Activated CD8-positive, alpha-beta memory T cell treated with anti-CD3 and anti-CD28 coated beads, Interleukin-2, amount 10 ng/mL, durations not matched to agents 7 days and 5 days (primary cell): ENCODE measurements around the gene FCGBP. TPM values are rescaled to one million over a fixed set of nuclear protein-coding genes. Genes with fewer than 3 reads are reported as not detected.
"Not testable (repeated sequence)": the region's sequence is repeated elsewhere in the genome, so short reads cannot be mapped to it uniquely, and the experiment has no call there.

ENCODE experiments used
- ATAC-seq: fragments of 150-1000 bp; cut with Tn5 transposase; one replicate; pipeline ENCODE4 v1.10.0; 2021; ENCODE audit warnings: moderate library complexity
- CTCF ChIA-PET: fragments of 350-600 bp; sonication (Branson Sonifier 250); formaldehyde crosslinking; loops from one replicate; lab custom pipeline; 2021; ENCODE audit warnings: antibody characterized with exemption; lab: Charles Lee
- DNase-seq: peaks from one replicate; pipeline ENCODE4 v3.0.0-alpha.2; 2020
- H3K27ac Mint-ChIP-seq: one replicate; pipeline ENCODE4 v1.8.0; 2021; ENCODE audit warnings: mild to moderate bottlenecking, mixed read lengths
- H3K27me3 Mint-ChIP-seq: one replicate; pipeline ENCODE4 v1.8.0; 2021; ENCODE audit warnings: mixed read lengths
- H3K36me3 Mint-ChIP-seq: one replicate; pipeline ENCODE4 v1.8.0; 2021; ENCODE audit warnings: mild to moderate bottlenecking, mixed read lengths
- H3K4me1 Mint-ChIP-seq: one replicate; pipeline ENCODE4 v1.8.0; 2021; ENCODE audit warnings: mixed read lengths
- H3K4me3 Mint-ChIP-seq: one replicate; pipeline ENCODE4 v1.8.0; 2021; ENCODE audit warnings: mild to moderate bottlenecking, moderate library complexity, mixed read lengths
- H3K9me3 Mint-ChIP-seq: one replicate; pipeline ENCODE4 v1.8.0; 2022; ENCODE audit warnings: low read depth, mixed read lengths
- total RNA-seq, 2 experiments: library from RNA; stranded (reverse); gene quantifications; one replicate each; pipeline ENCODE4 v1.2.3, GENCODE V29; 2021

Gene FCGBP
- total RNA-seq, 2 experiments from 2014 or later, result 0.93 to 3.2 TPM

DNA sequence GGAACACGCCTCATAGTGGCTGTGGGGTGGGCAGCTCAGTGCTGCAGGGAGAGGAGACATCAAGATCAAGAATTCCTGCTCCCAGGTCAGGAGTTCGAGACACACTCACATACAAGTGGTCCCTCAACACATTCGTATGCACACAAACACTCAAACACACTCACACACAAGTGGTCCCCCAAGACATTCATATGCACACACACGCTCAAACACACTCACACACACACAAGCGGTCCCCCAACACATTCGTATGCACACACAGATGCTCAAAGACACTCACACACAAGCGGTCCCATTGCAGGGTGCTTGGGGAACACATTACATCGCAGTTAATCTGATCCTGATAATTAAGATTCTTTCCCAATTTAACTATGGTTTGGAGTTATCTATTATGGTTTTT lies 28.2 kb downstream of the FCGBP start:
- ATAC-seq, result no peak
- Mint-ChIP-seq H3K27me3 (no peaks in the 10 kb centered on the region), H3K27ac (no peak overlapping the region), H3K36me3 (no peaks in the 10 kb centered on the region), H3K4me3 (no peak overlapping the region), H3K4me1 (peaks cover 2% of the 10 kb centered on the region), H3K9me3 (no peaks in the 10 kb centered on the region)
- DNase-seq, result no peak
- CTCF ChIA-PET, result no interaction called here

DNA sequence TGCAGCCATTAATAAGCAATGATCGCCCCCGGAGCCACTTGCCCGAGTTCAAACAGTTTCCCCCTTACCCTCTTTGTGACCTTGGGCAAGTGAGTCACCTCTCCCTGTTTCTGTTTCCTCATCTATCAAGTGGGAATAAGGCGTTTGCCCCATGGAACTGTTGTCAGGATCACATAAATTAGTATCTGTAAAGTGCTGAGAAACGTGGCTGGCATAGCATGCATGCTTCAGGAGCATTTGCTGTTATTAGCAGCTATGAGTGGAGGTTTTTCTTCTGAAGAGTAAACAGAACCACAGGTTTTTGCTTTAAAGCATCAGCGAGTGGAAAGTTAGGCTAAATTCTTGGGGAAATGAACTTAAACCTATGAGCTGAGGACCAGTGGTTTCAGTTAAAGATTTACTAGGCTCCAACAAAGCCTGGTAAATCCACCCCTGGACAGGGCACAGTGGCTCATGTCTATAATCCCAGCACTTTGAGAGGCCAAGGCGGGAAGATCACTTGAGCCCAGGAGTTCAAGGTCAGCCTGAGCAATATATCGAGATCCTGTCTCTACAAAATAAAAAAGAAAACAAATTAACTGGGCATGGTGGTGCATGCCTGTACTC lies 30.8 kb downstream of the FCGBP start:
- H3K27me3 Mint-ChIP-seq, H3K27ac Mint-ChIP-seq, H3K4me1 Mint-ChIP-seq, CTCF ChIA-PET, DNase-seq, H3K9me3 Mint-ChIP-seq, ATAC-seq, H3K4me3 Mint-ChIP-seq, H3K36me3 Mint-ChIP-seq: not testable (repeated sequence)

DNA sequence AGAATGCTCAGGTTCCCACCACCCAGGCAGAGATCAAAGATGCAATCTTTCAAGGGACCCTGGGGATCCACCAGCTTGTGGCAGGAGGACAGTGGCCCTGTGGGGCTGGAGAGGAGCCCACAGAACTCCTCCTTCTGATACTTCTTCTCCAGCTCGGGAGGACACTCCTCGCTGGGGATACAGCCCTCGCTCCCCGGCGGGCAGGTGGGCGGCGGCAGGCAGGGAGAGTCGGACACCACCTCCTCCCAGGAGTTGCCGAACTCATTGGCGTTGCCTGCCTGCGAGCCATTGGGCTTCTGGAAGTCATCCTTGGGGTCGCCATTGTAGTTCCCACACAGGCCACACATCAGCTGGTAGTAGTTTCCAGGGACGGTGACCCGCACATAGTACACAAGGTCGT lies 32.1 kb downstream of the FCGBP start:
- H3K27ac Mint-ChIP-seq, H3K9me3 Mint-ChIP-seq, ATAC-seq, H3K4me3 Mint-ChIP-seq, H3K36me3 Mint-ChIP-seq, DNase-seq, H3K4me1 Mint-ChIP-seq, H3K27me3 Mint-ChIP-seq, CTCF ChIA-PET: not testable (repeated sequence)

DNA sequence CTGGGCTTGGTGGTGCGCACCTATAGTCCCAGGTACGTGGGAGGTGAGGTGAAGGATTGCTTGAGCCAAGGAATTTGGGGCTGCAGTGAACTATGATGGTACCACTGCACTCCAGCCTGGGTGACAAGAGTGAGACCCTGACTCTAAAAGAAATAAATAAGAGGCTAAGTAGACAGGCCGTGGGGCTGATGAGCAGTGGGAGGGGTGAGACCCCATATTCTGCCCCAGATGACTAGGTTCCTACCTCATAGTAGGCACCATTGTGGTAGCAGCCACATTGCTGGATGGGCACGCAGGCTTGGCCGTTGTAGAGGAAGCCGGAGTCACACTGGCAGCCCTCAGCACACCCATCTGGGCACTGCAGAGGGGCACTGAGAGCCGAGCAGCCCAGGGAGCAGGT lies 32.8 kb downstream of the FCGBP start:
- DNase-seq, ATAC-seq, H3K27me3 Mint-ChIP-seq, H3K9me3 Mint-ChIP-seq, H3K27ac Mint-ChIP-seq, H3K4me3 Mint-ChIP-seq, H3K4me1 Mint-ChIP-seq, CTCF ChIA-PET, H3K36me3 Mint-ChIP-seq: not testable (repeated sequence)

DNA sequence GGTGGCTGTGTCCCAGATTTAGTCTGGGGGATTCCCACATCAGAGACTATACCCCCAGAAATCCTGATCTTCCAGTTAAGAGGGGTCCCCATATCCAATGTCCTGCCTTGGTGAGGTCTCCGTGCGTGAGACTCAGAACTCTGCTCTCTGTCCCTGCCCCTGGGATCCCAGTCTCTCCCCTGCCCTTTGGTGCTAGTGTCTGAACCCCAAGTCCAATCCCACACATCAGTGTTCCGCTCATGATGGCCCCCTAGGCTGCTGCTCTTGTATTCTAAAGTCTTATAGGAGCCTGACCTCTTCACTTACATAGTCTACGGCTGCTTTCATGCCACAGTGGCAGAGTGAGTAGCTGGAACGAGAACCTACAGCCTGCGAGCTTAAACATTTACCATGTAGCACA lies 35.6 kb downstream of the FCGBP start:
- CTCF ChIA-PET, result not testable (repeated sequence)

DNA sequence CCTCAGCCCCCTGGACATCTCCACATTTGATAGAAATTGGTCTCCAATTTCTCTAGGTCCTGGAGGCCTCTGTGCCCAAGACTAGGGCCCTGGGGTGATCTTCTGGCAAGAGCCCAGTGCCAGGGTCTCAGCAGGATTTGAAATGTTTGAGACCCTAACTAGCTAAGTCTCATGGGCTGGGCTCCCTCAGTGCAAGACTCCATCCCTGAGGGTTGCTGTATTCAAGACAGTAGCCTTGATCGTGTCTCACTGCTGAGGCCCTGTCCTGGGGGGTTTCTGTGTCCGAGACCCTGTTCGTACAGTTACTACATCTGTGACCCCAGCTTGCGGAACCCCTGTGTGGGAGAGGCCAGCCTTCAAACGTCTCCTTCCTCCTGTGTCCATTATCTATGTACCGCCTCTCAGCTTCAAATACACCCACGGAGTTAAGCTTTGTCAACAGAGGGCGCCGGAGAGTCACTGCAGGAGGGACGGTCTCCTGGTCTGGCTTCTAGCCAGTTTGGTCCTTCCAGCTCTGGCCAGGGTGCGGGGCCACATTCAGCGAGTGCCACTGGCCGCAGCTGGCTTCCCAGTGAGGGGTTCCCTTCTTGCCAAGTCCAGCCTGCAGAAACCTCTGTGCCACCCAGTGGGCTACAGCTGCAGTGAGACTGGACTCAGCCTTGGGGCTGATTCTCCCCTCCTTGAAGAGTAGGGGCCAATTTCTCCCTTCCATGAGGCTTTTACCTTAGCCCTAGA lies 36.8 kb downstream of the FCGBP start:
- ATAC-seq (peak; percentile 92), DNase-seq (peak; percentile 71)
- not testable (repeated sequence) for H3K4me1 Mint-ChIP-seq, H3K36me3 Mint-ChIP-seq, H3K9me3 Mint-ChIP-seq, H3K27me3 Mint-ChIP-seq, H3K4me3 Mint-ChIP-seq
- H3K27ac Mint-ChIP-seq, result peak overlapping the region; percentile 46
- CTCF ChIA-PET, result interaction anchor here (0.8 to 1.1 kb wide), 3 partner anchors 73 to 265 kb away, joined by 3 to 10 read pairs (median 3); partner anchors contain the start of genes PSMC4 and ZNF780A

More for the DNA sequence above, 35.6 kb downstream of the FCGBP start:
- not testable (repeated sequence) for H3K9me3 Mint-ChIP-seq, ATAC-seq, H3K36me3 Mint-ChIP-seq, H3K27ac Mint-ChIP-seq, DNase-seq, H3K4me3 Mint-ChIP-seq, H3K4me1 Mint-ChIP-seq, H3K27me3 Mint-ChIP-seq

DNA sequence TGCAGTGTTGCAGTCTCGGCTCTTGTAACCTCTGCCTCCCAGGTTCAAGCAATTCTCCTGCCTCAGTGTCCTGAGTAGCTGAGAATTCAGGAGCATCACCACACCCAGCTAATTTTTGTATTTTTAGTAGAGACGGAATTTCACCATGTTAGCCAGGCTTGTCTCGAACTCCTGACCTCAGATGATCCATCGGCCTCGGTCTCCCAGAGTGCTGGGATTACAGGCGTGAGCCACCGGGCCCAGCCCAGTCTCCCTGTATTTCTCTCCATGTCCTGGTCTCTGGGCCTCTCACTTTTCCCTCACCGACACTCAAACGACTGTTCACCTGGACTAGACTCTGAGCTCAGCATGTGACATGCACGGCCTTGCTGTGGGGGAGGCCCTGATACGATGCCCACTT lies 39.3 kb downstream of the FCGBP start:
- H3K27me3 Mint-ChIP-seq, H3K27ac Mint-ChIP-seq, ATAC-seq, DNase-seq, H3K9me3 Mint-ChIP-seq, H3K4me1 Mint-ChIP-seq, H3K4me3 Mint-ChIP-seq, H3K36me3 Mint-ChIP-seq: not testable (repeated sequence)
- CTCF ChIA-PET, result interaction anchor here (1.1 kb wide), 1 partner anchor 75 kb away, joined by 4 read pairs; the partner anchor contains the start of gene PSMC4

DNA sequence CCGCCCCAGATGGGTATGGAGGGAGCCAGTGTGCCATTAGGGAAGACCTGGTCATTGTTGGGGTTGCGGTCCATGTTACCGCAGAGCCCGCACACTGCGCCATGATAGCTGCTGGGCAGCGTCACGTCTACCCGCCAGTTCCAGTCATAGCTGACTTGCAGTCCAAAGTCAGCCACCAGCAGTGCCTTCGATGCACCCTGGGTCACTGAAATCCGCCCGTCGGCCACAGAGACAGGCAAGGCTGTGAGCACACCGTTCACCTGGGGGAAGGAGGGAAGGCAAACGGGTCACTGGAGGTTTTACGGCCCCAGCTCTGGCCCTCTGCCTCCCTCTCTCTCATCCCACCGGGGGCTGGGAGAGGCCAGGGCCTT lies 40.2 kb downstream of the FCGBP start:
- not testable (repeated sequence) for H3K4me1 Mint-ChIP-seq, H3K27ac Mint-ChIP-seq, H3K9me3 Mint-ChIP-seq, H3K36me3 Mint-ChIP-seq, H3K4me3 Mint-ChIP-seq, H3K27me3 Mint-ChIP-seq, ATAC-seq, DNase-seq
- CTCF ChIA-PET, result interaction anchor here (1.1 kb wide), 1 partner anchor 76 kb away, joined by 4 read pairs; the partner anchor contains the start of gene PSMC4

DNA sequence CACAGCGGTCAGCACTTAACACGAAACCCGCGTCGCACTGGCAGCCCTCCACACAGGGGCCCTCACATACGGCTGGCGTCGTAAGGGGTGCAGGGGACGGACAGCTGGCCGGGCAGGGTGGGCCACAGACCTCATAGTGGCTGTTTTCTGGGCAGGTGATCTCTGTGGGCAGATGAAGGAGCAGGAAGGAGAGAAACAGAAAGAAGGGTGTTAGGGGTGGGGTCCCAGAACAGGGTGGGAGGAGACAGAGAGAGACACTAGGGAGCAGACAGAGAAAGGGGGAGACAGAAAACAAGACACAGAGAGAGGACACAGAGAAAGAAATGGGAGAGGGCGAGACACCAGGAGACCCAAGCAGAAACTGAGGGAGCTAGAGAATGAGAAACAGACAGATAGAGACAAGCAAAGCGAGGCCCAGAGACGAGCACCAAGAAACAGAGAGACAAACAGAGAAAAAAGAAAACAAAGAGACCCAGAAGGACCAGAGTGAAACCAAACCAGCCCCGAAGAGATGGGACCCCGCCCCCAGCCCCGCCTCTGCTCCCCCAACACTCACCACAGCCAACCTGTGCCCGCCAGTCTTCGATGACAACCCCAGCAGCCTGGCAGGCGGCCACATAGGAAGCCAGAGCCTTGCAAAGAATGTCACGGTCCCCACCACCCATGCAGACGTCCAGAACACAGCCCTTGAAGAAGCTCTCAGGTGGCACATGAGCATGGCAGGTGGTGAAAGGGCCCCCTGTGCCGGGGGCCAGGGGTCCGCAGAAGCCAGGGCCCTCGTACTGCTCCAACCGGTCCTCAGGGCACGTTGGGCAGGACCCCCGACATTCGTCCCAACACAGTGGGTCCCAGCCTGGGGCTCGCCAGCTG lies 40.8 kb downstream of the FCGBP start:
- H3K4me1 Mint-ChIP-seq, H3K9me3 Mint-ChIP-seq, ATAC-seq, H3K4me3 Mint-ChIP-seq, H3K27me3 Mint-ChIP-seq, CTCF ChIA-PET, H3K36me3 Mint-ChIP-seq, H3K27ac Mint-ChIP-seq, DNase-seq: not testable (repeated sequence)

DNA sequence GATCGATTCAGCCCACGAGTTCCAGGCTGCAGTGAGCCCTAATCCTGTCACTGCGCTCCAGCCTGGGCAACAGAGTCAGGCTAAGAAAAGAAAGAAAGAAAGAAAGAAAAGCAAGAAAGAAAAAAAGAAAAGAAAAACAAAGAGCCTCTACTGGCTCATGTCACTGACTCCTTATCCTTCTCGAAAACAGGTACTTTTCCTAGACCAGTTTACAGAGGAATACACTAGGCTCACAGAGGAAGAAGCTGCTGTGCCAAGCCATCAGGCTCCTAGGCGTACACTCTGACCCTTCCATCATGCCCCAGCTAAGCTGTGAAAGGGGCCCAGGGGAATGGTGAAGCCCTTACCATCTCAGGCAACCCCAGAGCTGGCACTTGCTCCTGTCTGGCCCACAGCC lies 41.9 kb downstream of the FCGBP start:
- H3K4me3 Mint-ChIP-seq, H3K9me3 Mint-ChIP-seq, H3K36me3 Mint-ChIP-seq, CTCF ChIA-PET, ATAC-seq, H3K27ac Mint-ChIP-seq, H3K4me1 Mint-ChIP-seq, DNase-seq, H3K27me3 Mint-ChIP-seq: not testable (repeated sequence)

DNA sequence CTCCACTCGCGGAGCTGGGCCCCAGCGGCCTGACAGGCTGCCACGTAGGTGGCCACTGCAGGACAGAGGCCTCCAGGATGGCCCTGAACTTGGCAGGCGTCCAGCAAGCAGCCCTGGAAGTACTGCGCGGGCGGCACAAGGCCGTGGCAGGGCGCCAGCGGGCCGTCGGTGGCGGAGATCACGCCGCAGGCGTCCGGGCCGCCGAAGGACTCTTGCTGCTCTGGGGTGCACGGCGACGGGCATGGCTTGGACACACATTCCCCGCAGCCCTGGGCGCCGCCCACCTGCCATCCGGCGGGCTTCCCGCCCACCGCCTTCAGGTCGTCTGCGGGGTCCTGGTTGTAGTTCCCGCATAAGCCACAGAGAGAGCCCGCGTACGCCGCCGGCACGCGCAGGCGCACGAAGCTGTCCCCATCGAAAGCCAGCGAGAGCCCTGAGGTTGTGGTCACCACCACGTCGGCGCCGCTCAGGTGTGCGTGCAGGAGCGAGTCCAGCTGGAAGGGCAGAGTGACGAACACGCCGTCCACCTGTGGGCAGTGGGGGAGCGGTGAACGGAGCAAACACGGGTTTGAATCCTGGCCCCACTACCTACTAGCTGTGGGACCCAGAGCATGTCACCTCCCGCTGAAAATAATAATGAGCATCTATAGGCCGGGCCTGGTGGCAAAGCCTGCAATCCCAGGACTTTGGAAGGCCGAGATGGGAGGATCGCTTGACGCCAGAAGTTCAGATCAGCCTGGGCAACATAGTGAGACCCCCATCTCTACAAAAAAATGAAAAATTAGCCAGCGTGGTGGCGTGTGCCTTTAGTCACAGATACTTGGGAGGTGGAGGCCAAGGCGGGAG lies 42.6 kb downstream of the FCGBP start:
- H3K4me3 Mint-ChIP-seq, H3K4me1 Mint-ChIP-seq, H3K27me3 Mint-ChIP-seq, H3K27ac Mint-ChIP-seq, H3K36me3 Mint-ChIP-seq, ATAC-seq, H3K9me3 Mint-ChIP-seq, CTCF ChIA-PET, DNase-seq: not testable (repeated sequence)

DNA sequence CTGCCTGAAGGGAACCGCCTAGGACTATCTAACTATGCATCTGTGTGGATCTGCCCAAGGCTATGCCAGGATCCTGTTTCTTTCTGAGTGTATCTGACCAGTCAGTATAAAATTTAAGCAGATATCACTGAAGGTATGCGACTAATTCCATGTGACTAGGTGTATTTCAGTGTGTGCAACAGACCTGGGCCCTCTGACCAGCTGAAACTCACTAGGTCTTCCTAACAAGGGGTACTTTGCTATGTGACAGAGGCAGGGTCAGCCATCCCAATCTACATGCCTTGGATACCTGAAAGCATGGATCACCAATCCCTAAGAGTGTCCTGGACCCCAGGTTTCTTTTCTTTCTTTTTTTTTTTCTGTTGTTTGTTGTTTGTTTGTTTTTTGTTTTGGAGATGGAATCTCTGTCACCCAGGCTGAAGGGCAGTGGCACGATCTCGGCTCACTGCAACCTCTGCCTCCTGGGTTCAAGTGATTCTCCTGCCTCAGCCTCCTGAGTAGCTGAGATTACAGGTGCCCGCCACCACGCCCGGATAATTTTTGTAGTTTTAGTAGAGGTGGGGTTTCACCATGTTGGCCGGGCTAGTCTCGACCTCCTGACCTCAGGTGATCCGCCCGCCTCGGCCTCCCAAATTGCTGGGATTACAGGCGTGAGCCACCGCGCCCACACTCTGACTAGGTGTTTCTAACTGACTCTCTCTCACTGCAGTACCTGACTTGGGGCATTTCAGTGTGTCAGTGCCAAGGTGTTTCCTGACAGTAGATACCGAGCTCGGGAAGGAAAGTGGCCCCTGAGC lies 43.5 kb downstream of the FCGBP start:
- no peaks in the 10 kb centered on the region for H3K9me3 Mint-ChIP-seq
- ATAC-seq (no peak), DNase-seq (no peak)
- no peak overlapping the region for H3K27ac Mint-ChIP-seq
- no peak overlapping the region for H3K4me3 Mint-ChIP-seq
- no peaks in the 10 kb centered on the region for H3K27me3 Mint-ChIP-seq
- CTCF ChIA-PET, result interaction anchor here (1.7 kb wide), 1 partner anchor 81 kb away, joined by 3 read pairs; no protein-coding TSS in a partner anchor
- no peaks in the 10 kb centered on the region for H3K4me1 Mint-ChIP-seq
- H3K36me3 Mint-ChIP-seq, result no peaks in the 10 kb centered on the region
